HFFc6 (cell line): ENCODE measurements around the gene ROBO4. TPM values are rescaled to one million over a fixed set of nuclear protein-coding genes. Genes with fewer than 3 reads are reported as not detected.

Experiments used
- DNase-seq: peaks from one replicate; pipeline ENCODE4 v3.0.0-alpha.2; 2018
- H3K27ac Mint-ChIP-seq: 2 replicates; pipeline ENCODE4 v1.8.0; 2020; ENCODE audit warnings: mild to moderate bottlenecking, mixed read lengths
- H3K27me3 Mint-ChIP-seq: 2 replicates; pipeline ENCODE4 v1.8.0; 2021; ENCODE audit warnings: mild to moderate bottlenecking, moderate library complexity, mixed read lengths; ENCODE audit not compliant: insufficient read depth
- H3K36me3 Mint-ChIP-seq: 2 replicates; pipeline ENCODE4 v1.8.0; 2021; ENCODE audit warnings: low read depth, mixed read lengths
- H3K4me1 Mint-ChIP-seq: 2 replicates; pipeline ENCODE4 v1.8.0; 2020; ENCODE audit warnings: low read depth, mixed read lengths
- H3K4me3 Mint-ChIP-seq: 2 replicates; pipeline ENCODE4 v1.8.0; 2020; ENCODE audit warnings: mild to moderate bottlenecking, moderate library complexity, mixed read lengths
- H3K9me3 Mint-ChIP-seq: 2 replicates; pipeline ENCODE4 v1.8.0; 2020; ENCODE audit warnings: mild to moderate bottlenecking, mixed read lengths
- total RNA-seq, 6 experiments: library from RNA; stranded (reverse); fragmentation: NEBNext Ultra II Directional; extraction: Animal tissue kit (Norgen Biotek cat#: 25700); gene quantifications; 2 replicates in 1 of 6; 3 replicates in 5 of 6; pipeline ENCODE4 v1.2.3, GENCODE V29; 2021
- TF ChIP-seq, protein P1 (sequence below): fragments of 200-600 bp; sonication (generic); IDR thresholded peaks from 2 replicates; pipeline ENCODE4 v1.5.0; 2021; ENCODE audit warnings: antibody characterized with exemption, mild to moderate bottlenecking

Gene ROBO4
- total RNA-seq, 6 experiments from 2014 or later, result 0.46 to 0.63 (median 0.56) TPM

- peaks cover 2% of the 10 kb centered on the region; the same call in 1 of the 2 replicates for H3K27me3 Mint-ChIP-seq
- H3K27ac Mint-ChIP-seq, result no peak overlapping the region
- no peaks in the 10 kb centered on the region for H3K9me3 Mint-ChIP-seq
- H3K36me3 Mint-ChIP-seq, result no peaks in the 10 kb centered on the region
- peaks cover 21% of the 10 kb centered on the region for H3K4me1 Mint-ChIP-seq
- no peak overlapping the region for H3K4me3 Mint-ChIP-seq
- TF ChIP-seq, protein P1, sequence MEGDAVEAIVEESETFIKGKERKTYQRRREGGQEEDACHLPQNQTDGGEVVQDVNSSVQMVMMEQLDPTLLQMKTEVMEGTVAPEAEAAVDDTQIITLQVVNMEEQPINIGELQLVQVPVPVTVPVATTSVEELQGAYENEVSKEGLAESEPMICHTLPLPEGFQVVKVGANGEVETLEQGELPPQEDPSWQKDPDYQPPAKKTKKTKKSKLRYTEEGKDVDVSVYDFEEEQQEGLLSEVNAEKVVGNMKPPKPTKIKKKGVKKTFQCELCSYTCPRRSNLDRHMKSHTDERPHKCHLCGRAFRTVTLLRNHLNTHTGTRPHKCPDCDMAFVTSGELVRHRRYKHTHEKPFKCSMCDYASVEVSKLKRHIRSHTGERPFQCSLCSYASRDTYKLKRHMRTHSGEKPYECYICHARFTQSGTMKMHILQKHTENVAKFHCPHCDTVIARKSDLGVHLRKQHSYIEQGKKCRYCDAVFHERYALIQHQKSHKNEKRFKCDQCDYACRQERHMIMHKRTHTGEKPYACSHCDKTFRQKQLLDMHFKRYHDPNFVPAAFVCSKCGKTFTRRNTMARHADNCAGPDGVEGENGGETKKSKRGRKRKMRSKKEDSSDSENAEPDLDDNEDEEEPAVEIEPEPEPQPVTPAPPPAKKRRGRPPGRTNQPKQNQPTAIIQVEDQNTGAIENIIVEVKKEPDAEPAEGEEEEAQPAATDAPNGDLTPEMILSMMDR, result no peak
- no peak for DNase-seq
Measured at GRCh38 chr11:124892146-124892545, 5.5 kb downstream of the ROBO4 start.

DNA sequence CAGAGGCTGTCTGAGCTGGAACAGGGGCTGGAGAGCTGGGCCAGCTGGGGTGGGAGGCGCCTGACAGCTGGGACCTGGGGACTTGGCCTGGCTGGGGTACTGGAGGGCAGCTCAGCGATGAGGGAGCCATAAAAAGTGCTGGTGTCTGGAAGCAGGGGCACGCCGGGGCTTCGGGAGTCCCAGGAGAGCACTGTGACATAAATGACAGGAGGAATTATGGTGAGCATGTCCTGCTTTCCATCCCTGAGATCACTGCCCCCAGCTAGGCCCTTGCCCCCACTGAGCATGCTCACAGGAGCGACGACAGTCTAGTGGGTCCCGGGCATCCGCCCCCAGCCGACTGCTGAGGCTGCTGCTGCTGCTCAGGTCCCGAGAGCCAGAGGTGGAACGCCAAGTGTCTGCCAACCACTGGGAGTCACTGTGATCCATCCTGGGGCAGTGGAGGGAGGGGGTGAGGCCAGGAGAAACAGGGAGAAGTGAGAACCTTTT, 6.2 kb downstream of the ROBO4 start:
- no peak for DNase-seq
- TF ChIP-seq, protein P1, result no peak
- H3K27me3 Mint-ChIP-seq, result peaks cover 2% of the 10 kb centered on the region
- H3K9me3 Mint-ChIP-seq, result no peaks in the 10 kb centered on the region
- H3K4me1 Mint-ChIP-seq, result peaks cover 13% of the 10 kb centered on the region
- no peak overlapping the region for H3K27ac Mint-ChIP-seq
- no peaks in the 10 kb centered on the region for H3K36me3 Mint-ChIP-seq
- H3K4me3 Mint-ChIP-seq, result no peak overlapping the region

- Mint-ChIP-seq H3K27me3 (peaks cover 2% of the 10 kb centered on the region), H3K9me3 (no peaks in the 10 kb centered on the region)
Measured at GRCh38 chr11:124890683-124891372, 6.8 kb downstream of the ROBO4 start.

GRCh38 chr11:124890151-124890550, 7.5 kb downstream of the ROBO4 start:
- Mint-ChIP-seq H3K4me3 (no peak overlapping the region), H3K9me3 (no peaks in the 10 kb centered on the region), H3K27me3 (peaks cover 2% of the 10 kb centered on the region), H3K36me3 (no peaks in the 10 kb centered on the region), H3K27ac (no peak overlapping the region), H3K4me1 (peaks cover 9% of the 10 kb centered on the region)
- TF ChIP-seq, protein P1, result no peak
- no peak for DNase-seq

More at GRCh38 chr11:124890683-124891372, 6.8 kb downstream of the ROBO4 start:
- TF ChIP-seq, protein P1, result no peak
- peaks cover 9% of the 10 kb centered on the region for H3K4me1 Mint-ChIP-seq
- no peak for DNase-seq
- H3K36me3 Mint-ChIP-seq, result no peaks in the 10 kb centered on the region
- no peak overlapping the region for H3K4me3 Mint-ChIP-seq
- no peak overlapping the region for H3K27ac Mint-ChIP-seq

GRCh38 chr11:124889191-124890091, 8.2 kb downstream of the ROBO4 start:
- TF ChIP-seq, protein P1, result no peak
- Mint-ChIP-seq H3K4me1 (peaks cover 3% of the 10 kb centered on the region), H3K4me3 (no peak overlapping the region), H3K27ac (no peak overlapping the region), H3K27me3 (peaks cover 2% of the 10 kb centered on the region), H3K9me3 (no peaks in the 10 kb centered on the region), H3K36me3 (no peaks in the 10 kb centered on the region)
- DNase-seq, result no peak
